ENCODE measurements around the gene ARHGAP28.

DNA sequence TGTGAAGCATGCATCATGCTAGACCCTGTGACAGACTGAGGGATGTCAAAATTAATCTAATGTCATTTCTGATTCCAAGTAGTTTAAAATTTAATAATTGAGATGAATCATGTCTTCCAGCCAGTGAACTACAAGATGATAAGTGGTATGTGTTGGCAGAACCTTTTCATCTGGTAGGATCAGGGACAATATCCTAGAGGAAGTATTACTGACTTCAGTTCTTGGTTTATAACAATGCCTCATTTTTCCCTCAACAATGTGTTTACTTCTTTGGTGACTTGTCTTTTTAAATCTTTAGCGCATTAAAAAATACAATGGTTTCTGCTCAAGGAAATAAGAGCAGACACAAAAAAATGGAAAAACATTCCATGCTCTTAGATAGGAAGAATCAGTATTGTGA, 69.4 kb downstream of the ARHGAP28 start:
- TF ChIP-seq, protein P1, sequence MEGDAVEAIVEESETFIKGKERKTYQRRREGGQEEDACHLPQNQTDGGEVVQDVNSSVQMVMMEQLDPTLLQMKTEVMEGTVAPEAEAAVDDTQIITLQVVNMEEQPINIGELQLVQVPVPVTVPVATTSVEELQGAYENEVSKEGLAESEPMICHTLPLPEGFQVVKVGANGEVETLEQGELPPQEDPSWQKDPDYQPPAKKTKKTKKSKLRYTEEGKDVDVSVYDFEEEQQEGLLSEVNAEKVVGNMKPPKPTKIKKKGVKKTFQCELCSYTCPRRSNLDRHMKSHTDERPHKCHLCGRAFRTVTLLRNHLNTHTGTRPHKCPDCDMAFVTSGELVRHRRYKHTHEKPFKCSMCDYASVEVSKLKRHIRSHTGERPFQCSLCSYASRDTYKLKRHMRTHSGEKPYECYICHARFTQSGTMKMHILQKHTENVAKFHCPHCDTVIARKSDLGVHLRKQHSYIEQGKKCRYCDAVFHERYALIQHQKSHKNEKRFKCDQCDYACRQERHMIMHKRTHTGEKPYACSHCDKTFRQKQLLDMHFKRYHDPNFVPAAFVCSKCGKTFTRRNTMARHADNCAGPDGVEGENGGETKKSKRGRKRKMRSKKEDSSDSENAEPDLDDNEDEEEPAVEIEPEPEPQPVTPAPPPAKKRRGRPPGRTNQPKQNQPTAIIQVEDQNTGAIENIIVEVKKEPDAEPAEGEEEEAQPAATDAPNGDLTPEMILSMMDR (IDR thresholded peaks at IDR 0.05), result no peak
- no peak for TF ChIP-seq POLR2A (IDR thresholded peaks at IDR 0.05)

Measured in body of pancreas (tissue), 4 donors.